SK-N-MC (cell line): ENCODE data around the gene DMBX1.
A peak's percentile ranks its signal among the peaks of the same experiment; 100 is the strongest.

ENCODE experiments used
- EZH2 ChIP-seq: fragments of 200-600 bp; sonication (generic); IDR thresholded peaks from one replicate; pipeline ENCODE4 v1.6.1; 2017; ENCODE audit warnings: antibody characterized with exemption
- FOXP2 ChIP-seq: optimal IDR thresholded peaks from 2 replicates; pipeline ENCODE3; 2011; ENCODE audit warnings: mild to moderate bottlenecking, moderate library complexity; ENCODE audit not compliant: insufficient read depth; ENCODE audit errors: extremely low read length, control extremely low read depth
- POLR2AphosphoS5 ChIP-seq: IDR thresholded peaks from 2 replicates; pipeline ENCODE4 v1.6.1; 2012; ENCODE audit warnings: mild to moderate bottlenecking, low read depth, low read length, borderline replicate concordance

GRCh38 chr1:46448109-46448911 lies 41.3 kb upstream of the DMBX1 start:
- no peak for TF ChIP-seq POLR2AphosphoS5
- peak; percentile 98 for TF ChIP-seq EZH2
- TF ChIP-seq FOXP2, result no peak
